Colonic mucosa (tissue), 4 donors: ENCODE data around the gene CDH18. TPM values are rescaled to one million over a fixed set of nuclear protein-coding genes. Genes with fewer than 3 reads are reported as not detected.

Source experiments
- DNase-seq: peaks from one replicate; pipeline ENCODE4 v3.0.0-alpha.2; 2020
- H3K27ac ChIP-seq: fragments of 200-600 bp; one replicate; pipeline ENCODE4 v1.8.0; 2021
- H3K27me3 ChIP-seq: fragments of 200-600 bp; one replicate; pipeline ENCODE4 v1.8.0; 2021
- H3K36me3 ChIP-seq: fragments of 200-600 bp; one replicate; pipeline ENCODE4 v1.8.0; 2021
- H3K4me1 ChIP-seq: fragments of 200-600 bp; one replicate; pipeline ENCODE4 v1.8.0; 2021; ENCODE audit warnings: mild to moderate bottlenecking
- H3K4me3 ChIP-seq: fragments of 200-600 bp; one replicate; pipeline ENCODE4 v1.8.0; 2021
- H3K9ac ChIP-seq, 2 donors: one replicate each; pipeline ENCODE4 v1.7.0; 2013; ENCODE audit warnings: control low read depth in 2 of 2, low read depth in 2 of 2, low read length in 2 of 2
- H3K9me3 ChIP-seq: fragments of 200-600 bp; one replicate; pipeline ENCODE4 v1.8.0; 2021
- CTCF ChIP-seq: fragments of 200-600 bp; IDR thresholded peaks from one replicate; pipeline ENCODE4 v1.8.0; 2022; ENCODE audit warnings: antibody characterized with exemption, mild to moderate bottlenecking
- intact Hi-C: fragments of 100-400 bp; cut with DNase I; formaldehyde crosslinking; loops from one replicate; pipeline ENCODE4 v1.14.1; 2022
- total RNA-seq, 2 donors: library from RNA; stranded (reverse); fragmentation: NEBNext Ultra II Directional in 1 of 2; extraction: Animal tissue kit (Norgen Biotek cat#: 25700) in 1 of 2; gene quantifications; one replicate each; pipeline ENCODE4 v1.2.1, GENCODE V29; 2021
- donor health status: healthy.
- donor health status: DM: no; HTN: no; CAD: no.
- donor health status: DM: no; HTN: no; CAD: no.

CDH18 gene
- total RNA-seq, 2 donors from 2014 or later, result not detected

GRCh38 chr5:19655627-19656026 is 332.4 kb downstream of the CDH18 start:
- intact Hi-C loops, result no loop called here
- TF ChIP-seq CTCF, result no peak
- no peaks in the 10 kb centered on the region for H3K4me1 ChIP-seq
- no peak for DNase-seq
- H3K9ac ChIP-seq, result no peak overlapping the region
- H3K4me3 ChIP-seq, result no peak overlapping the region
- H3K27me3 ChIP-seq, result no peaks in the 10 kb centered on the region
- H3K27ac ChIP-seq, result no peak overlapping the region
- no peaks in the 10 kb centered on the region for H3K36me3 ChIP-seq
- no peaks in the 10 kb centered on the region for H3K9me3 ChIP-seq

- no peak overlapping the region for H3K27ac ChIP-seq
- DNase-seq, result no peak
- no peaks in the 10 kb centered on the region for H3K9me3 ChIP-seq
- no peak overlapping the region for H3K9ac ChIP-seq
- H3K4me1 ChIP-seq, result no peaks in the 10 kb centered on the region
- no peak for TF ChIP-seq CTCF
- no peaks in the 10 kb centered on the region for H3K27me3 ChIP-seq
- no peak overlapping the region for H3K4me3 ChIP-seq
- intact Hi-C loops, result no loop called here
- no peaks in the 10 kb centered on the region for H3K36me3 ChIP-seq
Observed at GRCh38 chr5:19638461-19638860, 349.5 kb downstream of the CDH18 start.

- Histone ChIP-seq H3K27ac (no peak overlapping the region), H3K36me3 (no peaks in the 10 kb centered on the region), H3K9me3 (no peaks in the 10 kb centered on the region), H3K9ac (no peak overlapping the region), H3K27me3 (no peaks in the 10 kb centered on the region), H3K4me1 (no peaks in the 10 kb centered on the region), H3K4me3 (no peak overlapping the region)
- no peak for TF ChIP-seq CTCF
- no peak for DNase-seq
- intact Hi-C loops, result no loop called here
Observed at GRCh38 chr5:19630876-19631275, 357.1 kb downstream of the CDH18 start.

- no peak for DNase-seq
- Histone ChIP-seq H3K27me3 (no peaks in the 10 kb centered on the region), H3K4me3 (no peak overlapping the region), H3K4me1 (no peaks in the 10 kb centered on the region), H3K9ac (no peak overlapping the region), H3K27ac (no peak overlapping the region), H3K9me3 (no peaks in the 10 kb centered on the region), H3K36me3 (no peaks in the 10 kb centered on the region)
- TF ChIP-seq CTCF, result no peak
- intact Hi-C loops, result no loop called here
Observed at GRCh38 chr5:19626211-19626610, 361.8 kb downstream of the CDH18 start.

GRCh38 chr5:19625562-19625961 is 362.4 kb downstream of the CDH18 start:
- H3K27ac ChIP-seq, result no peak overlapping the region
- H3K4me3 ChIP-seq, result no peak overlapping the region
- no peaks in the 10 kb centered on the region for H3K9me3 ChIP-seq
- no peaks in the 10 kb centered on the region for H3K27me3 ChIP-seq
- no peaks in the 10 kb centered on the region for H3K4me1 ChIP-seq
- no peak for DNase-seq
- no peak overlapping the region for H3K9ac ChIP-seq
- no peak for TF ChIP-seq CTCF
- intact Hi-C loops, result no loop called here
- no peaks in the 10 kb centered on the region for H3K36me3 ChIP-seq

- Histone ChIP-seq H3K9ac (no peak overlapping the region), H3K27me3 (no peaks in the 10 kb centered on the region), H3K27ac (no peak overlapping the region), H3K36me3 (no peaks in the 10 kb centered on the region), H3K9me3 (no peaks in the 10 kb centered on the region), H3K4me3 (no peak overlapping the region), H3K4me1 (no peaks in the 10 kb centered on the region)
- no peak for TF ChIP-seq CTCF
- intact Hi-C loops, result no loop called here
- no peak for DNase-seq
Observed at GRCh38 chr5:19619571-19619970, 368.4 kb downstream of the CDH18 start.
